Activated CD8-positive, alpha-beta memory T cell treated with anti-CD3 and anti-CD28 coated beads, Interleukin-2, amount 50 U/mL, for 24 hours (primary cell): Measurements from ENCODE around the gene TH.

Source experiments
- DNase-seq: peaks from one replicate; pipeline ENCODE4 v3.0.0-alpha.2; 2020; ENCODE audit errors: extremely low read depth

Gene TH

DNA sequence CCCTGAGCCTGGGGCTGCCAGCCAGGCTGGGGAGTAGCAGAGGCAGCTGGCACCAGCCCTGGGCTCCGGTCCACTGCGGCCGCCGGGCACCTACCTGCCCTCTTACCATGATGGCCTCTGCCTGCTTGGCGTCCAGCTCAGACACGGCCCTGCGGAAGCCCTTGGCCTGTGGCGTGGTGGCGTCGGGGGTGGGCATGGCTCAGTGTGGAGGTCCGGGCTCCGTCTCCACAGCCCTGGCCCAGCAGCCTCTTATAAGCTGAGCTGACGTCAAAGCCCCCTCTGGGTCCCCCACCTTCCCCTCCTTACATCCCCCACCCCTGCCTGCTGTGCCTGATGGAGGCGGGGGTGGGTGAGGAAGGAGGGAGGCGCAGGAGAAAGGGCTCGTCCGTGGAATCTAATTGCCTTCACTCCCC is at the start of gene TH:
Gene TH, minus strand, starts transcription at position 225 of the 413 bp plus-strand sequence. Its CDS starts 29 bp downstream, at position 196.
- DNase-seq: no peak

DNA sequence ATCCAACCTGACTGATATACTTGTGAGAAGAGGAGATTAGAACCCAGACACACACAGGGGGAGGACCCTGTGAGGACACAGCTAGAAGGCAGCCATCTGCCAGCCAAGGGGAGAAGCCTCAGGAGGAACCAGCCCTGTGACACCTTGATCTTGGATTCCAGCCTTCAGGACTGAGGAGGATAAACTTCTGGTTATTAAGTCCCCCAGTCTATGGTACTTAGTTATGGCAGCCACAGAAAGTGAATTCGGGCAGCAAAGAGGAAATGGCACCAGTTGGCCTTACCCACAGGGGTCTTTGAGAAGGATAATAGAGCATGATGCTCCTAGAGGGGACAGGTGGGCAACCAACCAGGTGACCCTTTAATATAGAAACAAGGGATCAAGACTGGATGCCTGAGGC is 49.4 kb upstream of the TH start:
- no peak for DNase-seq

DNA sequence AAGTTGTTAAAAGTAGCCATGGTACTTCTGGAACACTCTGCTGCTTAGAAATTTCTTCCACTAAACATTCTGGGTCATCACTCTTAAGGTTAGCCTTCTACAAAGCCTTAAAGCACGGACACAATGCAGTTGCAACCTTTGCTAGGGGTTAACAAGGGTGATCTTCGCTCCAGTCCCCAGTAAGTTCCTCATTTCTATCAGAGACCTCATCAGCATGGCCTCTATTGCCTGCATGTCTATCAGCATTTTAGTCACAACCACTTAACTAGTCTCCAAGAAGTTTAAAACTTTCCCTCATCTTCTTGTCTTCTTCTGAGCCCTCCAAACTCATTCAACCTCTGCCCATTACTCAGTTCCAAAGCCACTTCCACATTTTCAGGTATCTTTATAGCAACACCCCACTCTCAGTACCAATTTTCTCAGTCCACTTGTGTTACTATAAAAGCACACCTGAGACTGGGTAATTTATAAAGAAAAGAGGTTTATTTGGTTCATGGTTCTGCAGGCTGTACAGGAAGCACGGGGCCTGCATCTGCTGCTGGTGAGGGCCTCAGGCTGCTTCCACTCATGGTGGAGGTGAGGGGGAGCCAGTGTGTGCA is 48.7 kb upstream of the TH start:
- DNase-seq: no peak

DNA sequence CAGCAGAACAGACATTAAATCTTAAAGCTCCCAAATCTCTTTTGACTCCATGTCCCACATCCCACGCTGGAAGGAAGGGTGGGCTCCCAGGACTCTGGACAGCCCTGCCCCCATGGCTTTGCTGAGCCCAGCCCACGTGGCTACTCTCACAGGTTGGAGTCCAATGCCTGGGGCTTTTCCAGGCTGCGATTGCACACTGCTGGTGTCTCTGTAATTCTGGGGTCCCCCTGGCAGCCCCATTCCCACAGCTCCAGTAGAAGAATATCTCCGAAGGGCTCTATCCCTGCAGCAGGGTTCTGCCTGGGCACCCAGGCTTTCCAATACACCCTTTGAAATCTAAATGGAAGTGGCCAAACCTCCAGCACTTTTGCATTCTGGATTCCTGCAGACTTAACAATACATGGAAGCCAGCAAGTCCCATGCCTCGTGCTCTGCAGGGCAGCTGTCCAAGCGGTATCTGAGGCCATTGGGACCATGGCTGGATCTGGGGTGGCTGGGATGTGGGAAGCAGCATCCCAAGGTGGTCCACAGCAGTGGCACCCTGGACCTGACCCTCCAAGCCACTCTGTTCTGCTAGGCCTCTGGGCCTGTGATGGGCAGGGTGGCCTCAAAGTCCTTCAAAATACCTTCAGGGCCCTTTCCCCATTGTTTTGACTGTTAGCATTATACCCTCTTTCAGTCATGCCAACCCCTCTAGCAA is 47.9 kb upstream of the TH start:
- no peak for DNase-seq

DNA sequence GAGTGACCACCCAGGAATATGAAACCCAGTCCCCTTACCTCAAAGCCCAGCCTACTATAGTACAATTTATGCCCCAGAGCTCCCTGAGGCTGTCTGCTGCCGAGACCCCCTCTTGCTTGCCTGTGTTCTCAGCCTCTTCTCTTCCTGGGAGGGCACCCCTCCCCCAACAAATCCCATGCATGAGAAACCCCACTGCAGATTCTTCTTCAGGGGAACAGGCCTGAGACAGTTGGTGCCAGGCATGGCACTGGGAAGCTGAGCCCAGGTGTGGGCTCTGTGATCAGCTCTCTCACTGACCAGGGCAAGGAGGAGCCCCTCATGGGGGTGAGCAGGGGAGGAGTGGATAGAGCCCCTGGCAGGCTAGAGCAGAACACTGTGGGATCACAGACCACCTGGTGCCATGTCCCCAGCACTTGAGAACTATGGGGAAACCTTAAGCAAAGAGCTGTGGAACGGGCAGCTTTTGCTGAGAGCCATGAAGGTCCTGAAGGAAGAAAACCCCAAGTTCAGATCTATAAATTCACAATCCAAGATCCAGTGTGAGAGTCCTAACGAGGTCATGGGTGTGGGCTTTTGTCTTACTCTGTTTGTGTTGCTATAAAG is 46.5 kb upstream of the TH start:
- no peak for DNase-seq

DNA sequence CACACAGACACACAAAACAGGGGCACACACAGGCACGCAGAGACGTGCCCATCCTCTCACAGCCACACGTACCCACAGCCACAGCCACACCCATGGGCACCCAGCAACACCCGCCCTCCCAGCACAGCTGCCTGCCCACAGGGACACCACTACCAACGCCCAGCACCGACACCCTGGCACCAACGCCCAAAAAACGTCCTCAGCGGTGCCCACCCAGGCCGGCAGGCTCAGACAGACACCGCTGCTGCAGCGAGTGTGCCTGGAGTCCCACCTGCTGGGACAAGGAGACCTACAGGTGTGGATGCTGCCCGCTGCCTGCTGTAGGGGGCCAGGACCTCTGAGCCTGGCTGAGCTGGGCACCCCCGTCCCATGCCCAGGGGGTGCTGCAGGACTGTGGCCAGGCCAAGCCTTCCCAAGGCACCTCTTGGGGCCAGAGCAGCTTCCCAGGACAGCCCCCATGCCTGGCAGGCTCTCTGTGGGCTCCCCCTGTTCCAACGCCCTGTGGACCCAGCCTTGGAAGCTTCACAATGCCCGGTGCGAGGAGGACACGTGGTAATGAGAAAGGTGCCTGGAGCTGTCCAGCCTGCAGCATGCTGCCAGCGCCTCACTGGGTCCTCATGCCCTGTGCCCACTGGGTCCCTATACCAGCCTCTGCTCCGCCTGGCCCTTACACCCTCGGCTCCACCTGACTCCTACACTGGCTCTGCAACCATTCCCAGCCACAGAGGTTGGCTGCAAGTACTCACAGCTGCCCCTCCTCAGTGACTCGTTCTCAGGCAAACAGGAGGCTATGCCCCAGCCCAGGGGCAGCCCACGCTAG is 45.8 kb upstream of the TH start:
- DNase-seq: no peak

DNA sequence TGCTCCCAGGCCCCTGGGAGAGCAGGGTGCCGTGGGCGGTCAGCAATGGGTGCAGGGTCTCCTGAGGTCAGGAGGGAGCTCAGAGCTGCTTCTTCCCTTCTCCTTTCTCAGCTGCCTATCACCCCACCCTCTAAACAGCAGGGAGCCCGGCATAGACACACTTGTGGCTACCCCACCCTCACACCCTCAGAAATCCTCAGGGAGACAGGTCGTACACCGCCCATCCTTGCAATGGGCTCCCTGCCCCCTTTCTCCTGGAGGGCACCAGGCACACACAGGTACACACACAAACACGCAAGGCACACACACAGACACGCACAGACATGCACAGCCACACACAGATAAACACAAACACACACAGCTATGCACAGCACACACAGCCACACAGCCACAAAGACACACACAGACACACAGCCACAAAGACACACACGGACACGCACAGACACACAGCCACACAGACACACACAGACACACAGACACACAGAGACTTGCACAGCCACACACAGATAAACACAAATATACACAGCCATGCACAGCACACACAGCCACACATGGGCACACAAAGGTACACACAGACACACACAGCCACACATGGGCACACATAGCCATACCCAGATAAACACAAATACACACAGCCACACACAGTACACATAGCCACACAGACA is 44.9 kb upstream of the TH start:
- no peak for DNase-seq

DNA sequence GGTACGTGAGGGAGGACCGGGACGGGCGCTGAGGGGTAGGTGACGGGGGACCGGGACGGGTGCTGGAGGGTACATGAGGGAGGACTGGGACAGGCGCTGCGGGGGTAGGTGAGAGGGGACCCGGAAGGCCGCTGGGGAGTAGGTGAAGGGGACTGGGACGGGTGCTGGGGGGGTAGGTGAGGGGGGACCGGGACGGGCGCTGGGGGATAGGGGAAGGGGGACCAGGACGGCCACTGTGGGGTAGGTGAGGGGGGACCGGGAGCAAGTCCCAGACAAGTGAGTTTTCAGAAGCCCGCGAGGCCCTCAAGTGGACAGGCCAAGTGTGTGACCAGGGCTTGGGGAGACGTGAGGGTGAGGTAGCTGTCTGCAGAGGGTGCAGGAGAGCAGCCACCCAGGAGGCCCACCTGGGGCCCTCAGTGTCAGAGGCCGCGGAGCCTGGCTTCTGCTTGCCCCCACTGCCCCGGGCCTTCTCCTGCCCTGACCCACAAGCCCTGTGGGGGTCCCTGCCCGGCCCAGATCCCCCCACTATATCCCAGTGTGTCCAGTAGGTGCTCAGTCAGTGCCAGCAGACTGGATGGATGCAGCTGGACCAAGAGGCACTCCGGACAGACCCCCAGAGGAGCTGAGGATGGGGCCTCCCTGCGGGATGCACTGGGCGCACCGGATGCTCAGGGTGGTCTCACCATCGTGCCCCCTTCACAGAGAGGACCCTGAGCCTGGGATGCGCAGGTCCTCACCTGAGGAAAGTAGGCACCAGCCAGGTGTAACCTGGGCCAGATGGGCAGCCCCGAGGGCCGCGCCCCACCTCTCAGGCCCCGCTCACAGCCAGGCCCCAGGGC is 44.2 kb upstream of the TH start:
- no peak for DNase-seq

DNA sequence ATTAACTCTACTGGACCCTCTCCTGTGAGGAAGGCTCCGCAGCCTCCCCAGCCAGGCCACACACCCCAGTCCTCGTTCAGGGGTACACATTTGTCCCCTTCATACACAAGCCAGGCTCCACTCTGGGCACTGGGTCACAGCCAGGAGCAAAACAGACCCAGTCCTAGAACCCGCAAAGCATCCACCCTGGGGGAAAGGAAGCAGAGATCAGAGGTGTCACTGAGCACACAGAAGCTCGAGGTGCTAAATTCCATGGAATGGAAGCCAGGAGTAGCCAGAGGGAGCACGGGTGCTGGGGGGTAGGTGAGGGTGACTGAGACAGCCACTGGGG is 43.6 kb upstream of the TH start:
- no peak for DNase-seq

DNA sequence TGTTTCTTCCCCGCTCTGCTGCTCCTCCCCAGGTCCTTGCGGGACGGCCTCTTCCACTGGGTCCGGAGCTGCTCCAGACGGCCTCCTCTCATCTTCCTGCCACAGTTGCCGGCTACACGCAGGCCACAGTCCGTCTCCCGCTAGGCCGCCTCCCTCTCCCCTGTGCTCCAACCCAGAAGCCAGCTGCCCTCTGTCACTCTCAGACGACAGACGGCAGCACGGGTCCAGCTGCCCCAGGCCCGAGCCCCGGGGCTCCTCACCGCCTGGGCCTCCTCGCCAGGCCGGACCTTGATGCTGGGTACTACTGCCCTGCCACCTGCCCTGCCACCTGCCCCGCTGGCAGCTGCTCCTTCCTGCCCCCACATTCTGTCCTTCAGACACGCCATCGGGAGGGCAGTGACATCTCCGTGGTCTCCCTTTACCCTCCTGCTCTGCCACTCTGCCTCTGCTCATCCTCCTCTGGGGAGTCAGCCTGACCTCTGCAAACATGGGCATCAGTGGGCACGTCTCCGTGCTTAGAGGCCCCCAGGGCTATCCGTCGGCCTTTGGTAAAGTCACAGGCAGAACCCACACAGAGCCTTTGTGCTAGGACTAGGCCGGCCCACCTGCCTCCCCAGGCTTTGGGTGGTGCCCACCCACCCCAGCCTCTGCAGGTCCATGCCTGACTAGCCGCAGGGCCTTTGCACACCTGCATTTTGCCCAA is 43.1 kb upstream of the TH start:
- DNase-seq: no peak

DNA sequence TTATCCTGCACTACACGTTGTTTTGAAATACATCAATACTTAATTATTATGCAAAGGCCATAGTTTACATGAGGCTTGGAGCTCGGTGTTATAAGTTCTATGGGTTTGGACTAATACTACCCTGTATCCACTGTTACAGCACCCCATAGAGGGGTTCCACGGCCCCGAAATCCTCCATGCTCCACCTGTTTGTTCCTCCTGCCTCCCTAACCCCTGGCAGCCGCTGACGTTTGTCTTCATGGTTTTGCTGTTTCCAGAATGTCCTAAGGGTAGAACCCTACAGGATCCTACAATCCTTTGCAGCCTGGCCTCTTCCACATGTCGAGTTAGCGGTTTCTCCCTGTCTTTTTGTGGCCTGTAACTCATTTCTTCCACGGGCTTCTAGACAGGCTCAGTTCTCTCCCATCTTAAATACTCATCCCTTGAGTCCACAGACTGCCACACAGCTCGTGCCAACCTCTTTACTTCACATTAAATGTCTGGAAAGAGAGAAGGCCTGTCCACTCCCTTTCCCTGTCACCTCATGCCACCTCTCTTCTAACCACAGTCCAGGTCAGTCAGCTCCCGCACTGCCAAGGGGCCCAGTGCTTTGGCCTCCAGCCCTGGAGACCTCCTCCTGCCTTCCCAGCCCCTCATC is 42.4 kb upstream of the TH start:
- DNase-seq: no peak

DNA sequence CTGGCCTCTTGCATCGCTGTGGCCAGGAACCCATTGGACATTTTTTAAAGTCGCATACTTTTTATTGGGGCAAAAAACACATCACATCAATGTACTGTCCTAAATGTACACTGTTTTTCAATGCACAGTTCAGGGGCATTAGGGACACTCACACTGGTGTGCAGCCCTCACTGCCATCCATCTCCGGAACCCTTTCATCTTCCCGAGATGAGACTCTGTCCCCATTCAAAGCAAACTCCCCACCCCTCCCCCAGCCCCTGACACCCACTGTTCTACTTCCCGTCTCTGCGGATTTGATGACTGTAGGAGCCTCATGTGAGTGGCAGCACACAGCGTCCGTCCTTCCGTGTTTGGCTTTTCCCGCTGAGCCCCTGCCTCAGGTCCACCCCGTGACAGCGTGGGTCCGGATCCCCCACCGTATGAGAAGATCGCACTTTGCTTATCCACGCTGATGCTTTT is 41.8 kb upstream of the TH start:
- peak; percentile 14 for DNase-seq

DNA sequence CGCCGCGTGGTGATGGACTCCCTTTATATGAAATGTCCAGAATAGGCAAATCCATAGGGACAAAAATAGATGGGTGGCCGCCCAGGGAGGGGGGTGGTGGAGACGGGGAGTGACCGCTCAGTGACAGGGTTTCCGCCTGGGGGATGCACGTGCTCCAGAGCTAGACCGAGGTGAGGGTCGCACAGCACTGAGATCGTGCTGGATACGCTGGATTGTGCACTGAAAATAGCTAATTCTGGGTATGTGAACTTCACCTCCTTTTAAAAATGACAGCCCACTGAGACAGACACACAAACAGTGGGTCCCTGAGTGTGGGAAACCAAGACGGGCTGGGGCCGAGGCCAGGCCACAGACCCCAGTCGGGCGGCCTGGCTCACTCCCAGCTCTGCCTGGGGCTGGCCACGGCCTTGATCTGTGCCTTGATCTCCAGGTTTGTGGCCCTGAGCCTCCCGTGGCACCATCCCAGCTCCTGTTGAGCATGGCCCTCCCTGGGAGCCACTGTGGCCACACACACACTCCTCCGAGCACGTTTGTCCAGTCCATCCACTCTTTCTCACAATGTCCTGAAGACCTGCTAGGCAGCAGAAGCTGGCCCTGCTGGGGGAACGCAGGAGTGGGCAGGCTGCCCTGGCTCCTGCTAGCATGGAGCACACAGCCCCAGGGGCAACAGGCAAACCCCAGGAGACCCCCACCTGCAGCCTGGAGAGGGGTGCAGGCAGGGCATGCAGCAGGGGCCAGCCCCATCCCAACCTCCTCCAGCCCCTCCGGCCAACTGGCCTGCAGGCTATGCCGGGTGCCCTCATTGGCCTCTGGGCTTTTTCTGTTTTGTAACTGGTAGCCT is 41.0 kb upstream of the TH start:
- no peak for DNase-seq

DNA sequence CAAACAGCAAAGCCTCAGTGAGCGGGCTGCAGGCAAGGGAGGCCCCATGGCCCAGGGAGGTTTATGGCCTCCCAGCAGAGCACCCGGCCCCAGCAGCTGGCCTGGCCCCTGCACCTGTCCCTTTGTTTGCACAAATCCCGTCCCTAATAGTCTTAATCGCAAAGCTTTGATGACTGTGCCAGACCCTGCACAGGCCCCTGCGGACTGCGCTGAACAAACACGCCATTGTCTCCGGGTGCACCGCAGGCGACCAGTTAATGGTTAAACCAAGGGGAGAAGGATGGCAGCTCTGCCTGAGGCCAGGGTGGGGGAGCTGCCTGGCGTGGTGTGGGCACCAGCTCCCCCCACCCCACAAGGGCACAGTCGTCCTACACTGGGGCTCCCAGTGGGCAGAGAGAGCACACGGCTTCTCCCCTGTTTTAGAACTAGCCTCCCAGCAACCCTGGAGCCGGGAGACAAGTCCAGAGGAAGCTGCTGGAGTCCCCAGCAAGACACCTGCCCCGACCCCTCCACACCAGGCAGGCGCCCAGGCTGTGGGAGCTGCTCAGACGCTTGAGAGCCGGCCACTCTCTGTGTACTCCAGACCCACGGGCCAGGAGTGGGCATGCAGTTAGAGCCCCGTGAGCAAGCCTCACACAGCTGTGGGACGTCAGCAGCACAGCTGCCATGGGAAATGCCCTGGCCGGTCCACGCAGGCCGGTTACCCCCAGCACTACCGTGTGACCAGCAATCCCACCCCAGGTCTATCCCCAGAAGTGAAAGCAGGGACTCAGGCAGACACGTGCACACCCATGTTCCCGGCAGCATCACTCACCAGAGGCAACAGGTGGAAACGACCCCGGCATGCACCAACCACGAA is 39.7 kb upstream of the TH start:
- DNase-seq: no peak

DNA sequence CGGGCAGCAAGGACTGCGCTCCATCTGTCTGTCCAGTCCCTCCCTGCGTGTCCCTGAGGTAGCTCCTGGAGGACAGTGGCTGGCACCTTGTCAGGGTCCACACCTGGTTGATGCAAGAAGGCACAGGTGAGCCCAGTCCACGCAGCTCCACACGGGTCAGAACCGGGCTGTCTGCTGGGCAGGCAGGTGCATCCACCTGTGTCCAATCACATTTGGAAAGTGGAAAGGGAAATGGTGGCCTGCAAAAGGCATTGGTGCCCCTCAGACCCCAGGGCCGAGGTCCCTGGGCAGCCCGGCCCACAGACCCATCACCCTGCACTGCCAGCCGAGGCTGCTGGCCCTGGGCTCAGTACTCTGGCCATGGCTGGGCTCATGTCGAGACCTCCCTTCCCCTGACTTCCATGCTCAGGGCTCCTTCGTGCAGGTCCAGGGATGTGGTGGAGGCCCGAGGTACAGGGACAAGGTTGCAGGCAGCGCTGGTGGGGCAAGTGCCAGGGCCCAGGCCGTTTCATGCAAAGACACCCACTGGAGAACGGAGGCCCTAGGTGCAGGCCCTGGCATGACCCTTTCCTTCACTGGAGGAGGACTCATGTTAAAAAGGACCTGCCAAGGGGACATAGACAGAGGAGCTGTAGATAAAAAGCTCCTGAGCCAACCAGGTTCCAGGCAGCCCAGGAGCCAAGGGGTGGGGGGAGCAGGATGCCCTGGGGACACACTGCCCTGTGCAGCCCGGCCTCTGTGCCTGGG is 38.9 kb upstream of the TH start:
- no peak for DNase-seq

DNA sequence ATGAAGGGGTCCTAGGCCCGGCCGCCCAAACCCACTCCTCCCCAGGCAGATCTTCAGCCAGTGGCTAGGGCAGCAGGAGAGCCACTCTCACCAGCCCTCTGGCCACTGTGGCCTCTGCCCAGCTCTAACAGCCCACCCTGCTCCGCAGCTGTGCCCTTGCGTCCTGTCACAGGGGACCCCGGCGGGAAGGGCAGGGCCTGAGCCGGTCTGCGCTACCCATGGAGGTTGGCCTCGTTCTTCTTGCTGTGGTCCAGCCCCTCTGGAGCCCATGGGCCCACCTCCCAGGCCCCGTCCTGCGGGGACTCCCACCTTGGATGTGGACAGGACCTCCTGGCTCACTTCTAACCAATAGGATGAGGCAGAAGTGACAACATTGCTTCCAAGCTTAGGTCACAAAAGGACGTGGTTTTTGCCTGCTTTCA is 38.3 kb upstream of the TH start:
- DNase-seq: no peak

DNA sequence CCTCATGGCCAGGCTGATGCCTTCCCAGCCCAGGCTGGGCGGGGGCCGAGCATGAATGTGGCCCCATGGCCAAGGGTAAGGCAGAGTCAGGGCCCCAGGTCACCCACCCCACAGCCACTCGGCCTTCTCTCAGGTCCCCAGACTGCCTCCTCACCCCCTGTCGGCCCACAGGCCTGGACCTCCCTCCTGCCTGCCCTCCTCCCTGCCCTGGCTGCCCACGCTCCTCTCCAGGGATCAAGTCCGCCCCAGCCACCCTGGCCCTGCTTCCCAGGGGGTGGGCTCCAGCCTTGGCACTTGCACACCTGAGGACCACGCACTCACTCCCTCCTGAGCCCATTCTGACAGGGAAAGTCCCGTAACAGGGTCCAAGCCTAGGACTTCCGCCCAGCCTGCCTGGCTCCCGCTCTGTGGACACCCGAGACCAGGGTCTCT is 37.8 kb upstream of the TH start:
- DNase-seq: no peak
